ENCODE results near the gene AATF. TPM values are rescaled to one million over a fixed set of nuclear protein-coding genes. Genes with fewer than 3 reads are reported as not detected.

The AATF gene
- total and polyA plus RNA-seq, 11 donors, result 15.2 to 51.6 (median 28.9) TPM

DNA sequence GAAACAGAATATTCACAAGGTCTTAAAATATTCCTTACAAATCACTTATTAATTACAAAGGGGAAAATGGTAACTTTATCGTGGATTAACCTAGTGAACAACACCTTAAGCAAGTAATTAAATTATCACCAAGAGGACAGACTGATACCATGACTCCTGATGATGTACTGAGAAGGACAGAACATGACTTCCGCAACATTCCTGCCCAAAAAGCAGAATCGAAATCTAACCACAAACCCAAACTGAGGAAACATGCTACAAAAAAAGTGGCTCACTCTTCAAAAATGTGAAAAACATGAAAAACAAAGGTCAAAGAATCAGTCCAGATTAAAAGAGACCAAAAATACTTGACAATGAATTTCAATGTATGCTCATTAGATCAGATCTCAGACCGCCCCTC lies 151.5 kb downstream of the AATF start:
- ATAC-seq, result no peak
- no peak for DNase-seq
- H3K9me3 ChIP-seq, result no peaks in the 10 kb centered on the region
- no peak overlapping the region for H3K4me3 ChIP-seq
- 87 to 93% (median 92%) methylated on average over 4 of the region's 4 CpGs for WGBS, 4 donors
- no peak for TF ChIP-seq POLR2A (IDR thresholded peaks at IDR 0.05)
- TF ChIP-seq, protein P1, sequence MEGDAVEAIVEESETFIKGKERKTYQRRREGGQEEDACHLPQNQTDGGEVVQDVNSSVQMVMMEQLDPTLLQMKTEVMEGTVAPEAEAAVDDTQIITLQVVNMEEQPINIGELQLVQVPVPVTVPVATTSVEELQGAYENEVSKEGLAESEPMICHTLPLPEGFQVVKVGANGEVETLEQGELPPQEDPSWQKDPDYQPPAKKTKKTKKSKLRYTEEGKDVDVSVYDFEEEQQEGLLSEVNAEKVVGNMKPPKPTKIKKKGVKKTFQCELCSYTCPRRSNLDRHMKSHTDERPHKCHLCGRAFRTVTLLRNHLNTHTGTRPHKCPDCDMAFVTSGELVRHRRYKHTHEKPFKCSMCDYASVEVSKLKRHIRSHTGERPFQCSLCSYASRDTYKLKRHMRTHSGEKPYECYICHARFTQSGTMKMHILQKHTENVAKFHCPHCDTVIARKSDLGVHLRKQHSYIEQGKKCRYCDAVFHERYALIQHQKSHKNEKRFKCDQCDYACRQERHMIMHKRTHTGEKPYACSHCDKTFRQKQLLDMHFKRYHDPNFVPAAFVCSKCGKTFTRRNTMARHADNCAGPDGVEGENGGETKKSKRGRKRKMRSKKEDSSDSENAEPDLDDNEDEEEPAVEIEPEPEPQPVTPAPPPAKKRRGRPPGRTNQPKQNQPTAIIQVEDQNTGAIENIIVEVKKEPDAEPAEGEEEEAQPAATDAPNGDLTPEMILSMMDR (IDR thresholded peaks at IDR 0.05), result no peak
- H3K27me3 ChIP-seq, result no peaks in the 10 kb centered on the region
- H3K36me3 ChIP-seq, result peaks cover 0 to 57% (median 32%) of the 10 kb centered on the region in 9 donors
- H3K27ac ChIP-seq, result no peak overlapping the region
- intact Hi-C loops (cut with DNase I), result no loop called here
- peaks cover 0 to 5% (median 0%) of the 10 kb centered on the region in 12 donors for H3K4me1 ChIP-seq

DNA sequence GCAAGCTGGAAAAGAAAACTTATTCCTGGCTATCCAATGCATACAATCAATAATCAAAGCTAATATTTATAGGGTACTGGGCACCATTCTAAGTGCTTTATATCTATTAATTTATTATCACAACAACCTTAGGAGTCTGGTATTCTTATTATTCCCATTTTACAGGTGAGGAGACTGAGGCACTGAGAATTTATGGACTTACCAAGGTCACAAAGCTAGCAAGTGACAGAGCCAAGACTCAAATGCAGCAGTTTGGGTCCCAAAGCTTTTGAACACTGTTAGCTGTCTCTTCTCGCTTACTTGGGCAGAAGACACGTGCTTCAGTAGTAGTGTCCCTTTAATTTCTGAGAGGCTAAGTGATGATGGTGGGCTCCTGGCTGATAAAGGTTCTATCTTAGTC lies 152.6 kb downstream of the AATF start:
- Histone ChIP-seq H3K36me3 (peaks cover 0 to 46% (median 22%) of the 10 kb centered on the region in 9 donors), H3K4me3 (no peak overlapping the region), H3K4me1 (peaks cover 0 to 5% (median 0%) of the 10 kb centered on the region in 12 donors), H3K9me3 (no peaks in the 10 kb centered on the region), H3K27ac (no peak overlapping the region), H3K27me3 (no peaks in the 10 kb centered on the region)
- intact Hi-C loops (cut with DNase I), result no loop called here
- no peak for TF ChIP-seq POLR2A (IDR thresholded peaks at IDR 0.05)
- TF ChIP-seq, protein P1 (IDR thresholded peaks at IDR 0.05), result no peak
- WGBS, 4 donors, result 96 to 100% (median 98%) methylated on average over 2 of the region's 2 CpGs
- ATAC-seq, result no peak
- no peak for DNase-seq

DNA sequence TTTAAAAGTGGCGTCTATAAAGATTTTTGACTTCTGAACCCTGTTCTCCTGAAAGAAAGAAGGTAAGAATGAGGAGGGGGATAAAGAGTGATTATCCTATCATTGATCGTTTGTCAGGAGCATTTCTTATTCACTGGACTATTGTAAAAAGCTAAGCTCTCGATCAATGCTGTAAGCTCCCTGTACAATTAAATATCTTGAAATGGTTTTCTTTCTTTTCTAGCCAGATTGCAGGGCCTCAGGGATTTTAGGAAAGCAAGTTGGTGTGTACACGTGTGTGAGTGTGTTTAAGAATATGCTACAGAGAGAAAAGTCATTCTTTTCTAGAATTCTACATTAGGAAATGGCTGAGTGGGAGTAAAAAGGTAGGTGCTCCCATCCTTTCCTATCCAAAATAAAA lies 154.5 kb downstream of the AATF start:
- TF ChIP-seq, protein P1 (IDR thresholded peaks at IDR 0.05), result no peak
- no peak for TF ChIP-seq POLR2A (IDR thresholded peaks at IDR 0.05)
- peaks cover 0 to 33% (median 12%) of the 10 kb centered on the region in 9 donors for H3K36me3 ChIP-seq
- intact Hi-C loops (cut with DNase I), result no loop called here
- H3K9me3 ChIP-seq, result no peaks in the 10 kb centered on the region
- 94 to 97% (median 95%) methylated on average over 4 of the region's 4 CpGs for WGBS, 4 donors
- no peaks in the 10 kb centered on the region for H3K27me3 ChIP-seq
- H3K4me1 ChIP-seq, result peaks cover 0 to 9% (median 0%) of the 10 kb centered on the region in 12 donors
- DNase-seq (no peak), ATAC-seq (no peak)
- H3K4me3 ChIP-seq, result no peak overlapping the region
- H3K27ac ChIP-seq, result no peak overlapping the region

DNA sequence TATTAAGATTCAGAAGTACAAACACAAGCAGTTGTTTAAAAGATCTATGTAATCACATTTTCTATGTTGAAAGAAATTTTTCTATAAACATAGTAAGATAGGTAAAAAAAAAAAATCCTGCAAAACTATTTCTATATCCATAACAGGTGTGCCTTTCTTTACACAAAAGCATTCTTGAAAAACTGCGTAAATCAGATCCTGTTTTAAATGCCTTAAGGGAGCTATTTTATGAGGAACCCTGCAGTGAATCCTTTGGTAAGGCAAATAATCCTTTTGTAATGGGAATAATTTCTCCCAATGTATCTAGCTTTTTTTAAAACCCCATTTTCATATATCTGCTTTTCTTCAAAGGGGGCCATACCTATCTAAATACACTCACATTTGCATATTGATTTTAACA lies 157.3 kb downstream of the AATF start:
- no peak overlapping the region for H3K4me3 ChIP-seq
- H3K4me1 ChIP-seq, result peaks cover 0 to 9% (median 0%) of the 10 kb centered on the region in 12 donors
- no peak overlapping the region for H3K27ac ChIP-seq
- 95 to 100% (median 98%) methylated on average over 1 of the region's 1 CpG for WGBS, 4 donors
- TF ChIP-seq, protein P1 (IDR thresholded peaks at IDR 0.05), result no peak
- ATAC-seq (no peak), DNase-seq (no peak)
- no peaks in the 10 kb centered on the region for H3K9me3 ChIP-seq
- H3K36me3 ChIP-seq, result peaks cover 0 to 58% (median 30%) of the 10 kb centered on the region in 9 donors
- intact Hi-C loops (cut with DNase I), result no loop called here
- no peaks in the 10 kb centered on the region for H3K27me3 ChIP-seq

Small RNA genes lying within 50 kb of the gene (microRNA-seq; reads per million reads assigned to microRNA genes)
- gene MIR2909, result 0 reads per million in 4 donors

Other genes with a start within 250 kb of the AATF start
- not detected for gene LHX1, start 11.5 kb upstream of the AATF start, total RNA-seq
- not detected for gene LHX1, start 11.5 kb upstream of the AATF start, polyA plus RNA-seq